Amniotic stem cell (primary cell): Measurements from ENCODE around the gene PPP1R15B.
"Not testable (repeated sequence)": the region's sequence is repeated elsewhere in the genome, so short reads cannot be mapped to it uniquely, and the experiment has no call there.

Source experiments
- DNase-seq: peaks from one replicate; lab custom pipeline; 2025; lab: John Stamatoyannopoulos, UW

PPP1R15B gene

GRCh38 chr1:204443871-204444581 lies 32.4 kb upstream of the PPP1R15B start:
- no peak for DNase-seq

- no peak for DNase-seq
Observed at GRCh38 chr1:204443260-204443619, 31.6 kb upstream of the PPP1R15B start.

GRCh38 chr1:204442376-204443259 lies 31.0 kb upstream of the PPP1R15B start:
- no peak for DNase-seq

- DNase-seq: no peak
Observed at GRCh38 chr1:204441558-204441957, 29.9 kb upstream of the PPP1R15B start.

- DNase-seq: no peak
Observed at GRCh38 chr1:204439621-204440375, 28.2 kb upstream of the PPP1R15B start.

- DNase-seq: peak; percentile 93
Observed at GRCh38 chr1:204438628-204439027, 27.0 kb upstream of the PPP1R15B start.

GRCh38 chr1:204437796-204438570 lies 26.4 kb upstream of the PPP1R15B start:
- no peak for DNase-seq

- no peak for DNase-seq
Observed at GRCh38 chr1:204435872-204436271, 24.3 kb upstream of the PPP1R15B start.

GRCh38 chr1:204435381-204435831 lies 23.8 kb upstream of the PPP1R15B start:
- no peak for DNase-seq

GRCh38 chr1:204434116-204434755 lies 22.6 kb upstream of the PPP1R15B start:
- DNase-seq: no peak

GRCh38 chr1:204432708-204433107 lies 21.1 kb upstream of the PPP1R15B start:
- no peak for DNase-seq

GRCh38 chr1:204431310-204432184 lies 19.9 kb upstream of the PPP1R15B start:
- DNase-seq: peak; percentile 34

- DNase-seq: no peak
Observed at GRCh38 chr1:204429746-204430145, 18.1 kb upstream of the PPP1R15B start.

- no peak for DNase-seq
Observed at GRCh38 chr1:204426971-204427701, 15.5 kb upstream of the PPP1R15B start.

GRCh38 chr1:204426474-204426873 lies 14.9 kb upstream of the PPP1R15B start:
- no peak for DNase-seq

- DNase-seq: no peak
Observed at GRCh38 chr1:204426035-204426436, 14.4 kb upstream of the PPP1R15B start.

- no peak for DNase-seq
Observed at GRCh38 chr1:204424621-204425020, 13.0 kb upstream of the PPP1R15B start.

- not testable (repeated sequence) for DNase-seq
Observed at GRCh38 chr1:204422061-204422705, 10.6 kb upstream of the PPP1R15B start.

GRCh38 chr1:204421441-204421840 lies 9.8 kb upstream of the PPP1R15B start:
- no peak for DNase-seq
